H1 (cell line): ENCODE results near the gene SERHL2. TPM values are rescaled to one million over a fixed set of nuclear protein-coding genes. Genes with fewer than 3 reads are reported as not detected.
A peak's percentile ranks its signal among the peaks of the same experiment; 100 is the strongest.

Source experiments
- CHD2 ChIP-seq: IDR thresholded peaks from 2 replicates; pipeline ENCODE4 v1.6.1; 2012; ENCODE audit warnings: low read length, improper control_type of control experiment
- CTCF ChIP-seq, 3 experiments: IDR thresholded peaks; 1 replicate in 2 of 3; 2 replicates in 1 of 3; pipeline versions ENCODE4 v1.5.1 to v1.6.1; 2011; ENCODE audit warnings: low read length in 3 of 3, mild to moderate bottlenecking in 3 of 3, inconsistent platforms in 2 of 3, low read depth in 1 of 3, moderate library complexity in 1 of 3; ENCODE audit not compliant: insufficient read depth in 1 of 3; ENCODE audit errors: control extremely low read depth in 1 of 3
- FOSL1 ChIP-seq: IDR thresholded peaks from 2 replicates; pipeline ENCODE4 v1.6.1; 2011; ENCODE audit warnings: mild to moderate bottlenecking, low read depth, low read length, moderate library complexity; ENCODE audit not compliant: insufficient read depth
- MAX ChIP-seq: IDR thresholded peaks from 2 replicates; pipeline ENCODE4 v1.6.1; 2012; ENCODE audit warnings: inconsistent platforms
- RAD21 ChIP-seq, 2 experiments: IDR thresholded peaks in 1 of 2; conservative IDR thresholded peaks in 1 of 2; 2 replicates each; pipeline ENCODE4 v1.6.1; 2011; ENCODE audit warnings: low read depth in 2 of 2, low read length in 2 of 2, improper control_type of control experiment in 1 of 2, inconsistent platforms in 1 of 2, mild to moderate bottlenecking in 1 of 2, moderate library complexity in 1 of 2
- RXRA ChIP-seq: IDR thresholded peaks from 2 replicates; pipeline ENCODE4 v1.6.1; 2011; ENCODE audit warnings: low read depth, mild to moderate bottlenecking, low read length, moderate library complexity; ENCODE audit not compliant: insufficient read depth
- SIN3A ChIP-seq, 2 experiments: IDR thresholded peaks in 1 of 2; conservative IDR thresholded peaks in 1 of 2; 2 replicates each; pipeline ENCODE4 v1.6.1; 2011 to 2012; ENCODE audit warnings: low read length in 2 of 2, improper control_type of control experiment in 1 of 2, low read depth in 1 of 2, mild to moderate bottlenecking in 1 of 2
- YY1 ChIP-seq: IDR thresholded peaks from 2 replicates; pipeline ENCODE4 v1.6.1; 2011; ENCODE audit warnings: low read depth, mild to moderate bottlenecking, low read length
- polyA plus RNA-seq, 7 experiments: library from polyadenylated mRNA; depleted of rRNA in 3 of 7; stranded (reverse) in 5 of 7; unstranded in 2 of 7; fragments of >200 nt in 5 of 7; fragments of 200-250 nt in 2 of 7; gene quantifications; 1 replicate in 5 of 7; 2 replicates in 1 of 7; 4 replicates in 1 of 7; pipeline versions ENCODE4 v1.2.1 to v1.2.3, GENCODE V29; 2011 to 2013; ENCODE audit warnings: missing spikeins in 2 of 7, mixed read lengths in 2 of 7
- total RNA-seq: library from RNA; stranded (reverse); fragmentation: NEBNext Ultra II Directional; extraction: Animal tissue kit (Norgen Biotek cat#: 25700); gene quantifications from 2 replicates; pipeline ENCODE4 v1.2.1, GENCODE V29; 2021

Gene SERHL2
- total and polyA plus RNA-seq, 2 of the 8 experiments (the other 6 are each of a cell fraction or from before 2014, with no cell fraction given) = 0.91 TPM; not detected in 1

- TF ChIP-seq MAX (no peak; the same call in 1 of the 2 replicates), SIN3A (conservative IDR thresholded peaks at IDR 0.05 in 1 of 2, IDR thresholded peaks at IDR 0.05 in 1 of 2; ENCODE audit: low read depth in 1 of 2, low read length in 2 of 2) (no peak; a peak in 1 of 4 replicates), CTCF (IDR thresholded peaks at IDR 0.05; ENCODE audit: control extremely low read depth in 1 of 3, insufficient read depth in 1 of 3, low read depth in 1 of 3, low read length in 3 of 3) (peak; percentile 92 to 99 (median 98)), RAD21 (IDR thresholded peaks at IDR 0.05 in 1 of 2, conservative IDR thresholded peaks at IDR 0.05 in 1 of 2; ENCODE audit: low read depth in 2 of 2, low read length in 2 of 2) (peak; percentile 80 to 85), RXRA (no peak), FOSL1 (no peak), CHD2 (no peak), YY1 (peak; percentile 39; the same call in 1 of the 2 replicates)
Observed at GRCh38 chr22:42621505-42622002, 67.8 kb downstream of the SERHL2 start (continued).
